IPS-15b (cell line): Measurements from ENCODE around the gene NR2C2.
A peak's percentile ranks its signal among the peaks of the same experiment; 100 is the strongest.
"Not testable (repeated sequence)": the region's sequence is repeated elsewhere in the genome, so short reads cannot be mapped to it uniquely, and the experiment has no call there.

ENCODE experiments used
- H3K27me3 ChIP-seq: one replicate; pipeline ENCODE4 v1.6.1; 2013; ENCODE audit warnings: low read length; ENCODE audit not compliant: control insufficient read depth, insufficient read depth
- H3K36me3 ChIP-seq: one replicate; pipeline ENCODE4 v1.6.1; 2013; ENCODE audit warnings: low read length; ENCODE audit not compliant: control insufficient read depth, insufficient read depth
- H3K4me1 ChIP-seq: one replicate; pipeline ENCODE4 v1.6.1; 2013; ENCODE audit warnings: mild to moderate bottlenecking, low read length; ENCODE audit not compliant: control insufficient read depth, insufficient read depth
- H3K4me3 ChIP-seq: one replicate; pipeline ENCODE4 v1.5.1; 2013; ENCODE audit warnings: low read depth, low read length
- H3K9ac ChIP-seq: one replicate; pipeline ENCODE4 v1.6.1; 2013; ENCODE audit warnings: low read depth, mild to moderate bottlenecking, low read length
- H3K9me3 ChIP-seq: one replicate; pipeline ENCODE4 v1.6.1; 2013; ENCODE audit warnings: mild to moderate bottlenecking, low read length; ENCODE audit not compliant: control insufficient read depth, insufficient read depth

NR2C2 gene

GRCh38 chr3:14947100-14947885 is at the start of gene NR2C2:
Gene NR2C2 (plus strand): TSS chr3:14947583. CDS start chr3:15003915, 56,332 bp downstream.
- Histone ChIP-seq H3K9me3 (no peaks in the 10 kb centered on the region), H3K27me3 (no peaks in the 10 kb centered on the region), H3K4me1 (peaks cover 6% of the 10 kb centered on the region), H3K9ac (peak within 1 kb of the TSS; percentile 77), H3K36me3 (peaks cover 6% of the 10 kb centered on the region), H3K4me3 (peak within 1 kb of the TSS; percentile 78)

- no peak overlapping the region for H3K4me3 ChIP-seq
- H3K9ac ChIP-seq = no peak overlapping the region
- peaks cover 9% of the 10 kb centered on the region for H3K4me1 ChIP-seq
- peaks cover 8% of the 10 kb centered on the region for H3K36me3 ChIP-seq
- no peaks in the 10 kb centered on the region for H3K27me3 ChIP-seq
- H3K9me3 ChIP-seq = no peaks in the 10 kb centered on the region
Observed at GRCh38 chr3:14898929-14899328, 48.5 kb upstream of the NR2C2 start.

- H3K36me3 ChIP-seq = peaks cover 11% of the 10 kb centered on the region
- peaks cover 9% of the 10 kb centered on the region for H3K4me1 ChIP-seq
- H3K9me3 ChIP-seq = no peaks in the 10 kb centered on the region
- H3K27me3 ChIP-seq = no peaks in the 10 kb centered on the region
- H3K9ac ChIP-seq = no peak overlapping the region
- H3K4me3 ChIP-seq = no peak overlapping the region
Observed at GRCh38 chr3:14899993-14900618, 47.3 kb upstream of the NR2C2 start.

GRCh38 chr3:14900881-14901873 is 46.2 kb upstream of the NR2C2 start:
- Histone ChIP-seq H3K9me3 (no peaks in the 10 kb centered on the region), H3K27me3 (no peaks in the 10 kb centered on the region), H3K4me1 (peaks cover 9% of the 10 kb centered on the region), H3K36me3 (peaks cover 12% of the 10 kb centered on the region), H3K9ac (no peak overlapping the region), H3K4me3 (no peak overlapping the region)

- peaks cover 9% of the 10 kb centered on the region for H3K4me1 ChIP-seq
- no peak overlapping the region for H3K4me3 ChIP-seq
- peaks cover 7% of the 10 kb centered on the region for H3K36me3 ChIP-seq
- H3K9ac ChIP-seq = no peak overlapping the region
- no peaks in the 10 kb centered on the region for H3K9me3 ChIP-seq
- H3K27me3 ChIP-seq = no peaks in the 10 kb centered on the region
Observed at GRCh38 chr3:14902719-14903118, 44.7 kb upstream of the NR2C2 start.

- not testable (repeated sequence) for H3K4me1 ChIP-seq, H3K4me3 ChIP-seq, H3K9me3 ChIP-seq, H3K36me3 ChIP-seq, H3K27me3 ChIP-seq, H3K9ac ChIP-seq
Observed at GRCh38 chr3:14903501-14903900, 43.9 kb upstream of the NR2C2 start.

GRCh38 chr3:14905055-14905657 is 42.2 kb upstream of the NR2C2 start:
- Histone ChIP-seq H3K4me3 (no peak overlapping the region), H3K4me1 (peaks cover 4% of the 10 kb centered on the region), H3K36me3 (peaks cover 3% of the 10 kb centered on the region), H3K9me3 (no peaks in the 10 kb centered on the region), H3K9ac (no peak overlapping the region), H3K27me3 (no peaks in the 10 kb centered on the region)

- Histone ChIP-seq H3K9me3 (no peaks in the 10 kb centered on the region), H3K9ac (no peak overlapping the region), H3K36me3 (peaks cover 3% of the 10 kb centered on the region), H3K4me1 (no peaks in the 10 kb centered on the region), H3K27me3 (no peaks in the 10 kb centered on the region), H3K4me3 (no peak overlapping the region)
Observed at GRCh38 chr3:14906355-14906971, 40.9 kb upstream of the NR2C2 start.

GRCh38 chr3:14907043-14907966 is 40.1 kb upstream of the NR2C2 start:
- no peaks in the 10 kb centered on the region for H3K27me3 ChIP-seq
- H3K4me1 ChIP-seq = no peaks in the 10 kb centered on the region
- no peak overlapping the region for H3K4me3 ChIP-seq
- H3K36me3 ChIP-seq = peaks cover 3% of the 10 kb centered on the region
- H3K9me3 ChIP-seq = no peaks in the 10 kb centered on the region
- no peak overlapping the region for H3K9ac ChIP-seq

- Histone ChIP-seq H3K4me1 (no peaks in the 10 kb centered on the region), H3K9me3 (no peaks in the 10 kb centered on the region), H3K4me3 (no peak overlapping the region), H3K36me3 (peaks cover 3% of the 10 kb centered on the region), H3K9ac (no peak overlapping the region), H3K27me3 (no peaks in the 10 kb centered on the region)
Observed at GRCh38 chr3:14909250-14909649, 38.1 kb upstream of the NR2C2 start.
